Activated T-cell treated with anti-CD3 and anti-CD28 coated beads for 48 hours (primary cell): ENCODE measurements around the gene UBAC1.

Source experiments
- DNase-seq: peaks from one replicate; pipeline ENCODE4 v3.0.0-alpha.2; 2020; ENCODE audit warnings: low read depth

Gene UBAC1

GRCh38 chr9:135883410-135884089 lies 77.6 kb downstream of the UBAC1 start:
- no peak for DNase-seq
